ENCODE measurements around the gene DNAJC3.

The DNAJC3 gene

DNA sequence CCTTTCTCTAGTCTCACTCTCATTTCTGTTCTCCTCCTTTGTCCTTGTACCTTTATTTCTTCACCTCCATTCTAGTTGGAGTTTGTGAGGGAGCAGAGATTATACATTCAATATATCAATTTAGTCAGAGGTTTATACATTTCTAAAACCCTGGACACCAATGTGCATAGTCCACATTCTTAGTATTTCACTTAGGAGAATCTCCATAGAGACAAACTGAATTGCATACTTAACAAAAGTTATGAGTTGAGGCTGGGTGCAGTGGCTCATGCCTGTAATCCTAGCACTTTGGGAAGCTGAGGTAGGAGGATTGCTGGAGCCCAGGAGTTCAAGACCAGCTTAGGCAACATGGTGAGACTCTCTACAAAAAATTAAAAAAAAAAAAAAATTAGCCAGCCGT, 45.3 kb downstream of the DNAJC3 start:
- no peak overlapping the region for H3K27ac ChIP-seq (replicated peaks)
- TF ChIP-seq, protein P1, sequence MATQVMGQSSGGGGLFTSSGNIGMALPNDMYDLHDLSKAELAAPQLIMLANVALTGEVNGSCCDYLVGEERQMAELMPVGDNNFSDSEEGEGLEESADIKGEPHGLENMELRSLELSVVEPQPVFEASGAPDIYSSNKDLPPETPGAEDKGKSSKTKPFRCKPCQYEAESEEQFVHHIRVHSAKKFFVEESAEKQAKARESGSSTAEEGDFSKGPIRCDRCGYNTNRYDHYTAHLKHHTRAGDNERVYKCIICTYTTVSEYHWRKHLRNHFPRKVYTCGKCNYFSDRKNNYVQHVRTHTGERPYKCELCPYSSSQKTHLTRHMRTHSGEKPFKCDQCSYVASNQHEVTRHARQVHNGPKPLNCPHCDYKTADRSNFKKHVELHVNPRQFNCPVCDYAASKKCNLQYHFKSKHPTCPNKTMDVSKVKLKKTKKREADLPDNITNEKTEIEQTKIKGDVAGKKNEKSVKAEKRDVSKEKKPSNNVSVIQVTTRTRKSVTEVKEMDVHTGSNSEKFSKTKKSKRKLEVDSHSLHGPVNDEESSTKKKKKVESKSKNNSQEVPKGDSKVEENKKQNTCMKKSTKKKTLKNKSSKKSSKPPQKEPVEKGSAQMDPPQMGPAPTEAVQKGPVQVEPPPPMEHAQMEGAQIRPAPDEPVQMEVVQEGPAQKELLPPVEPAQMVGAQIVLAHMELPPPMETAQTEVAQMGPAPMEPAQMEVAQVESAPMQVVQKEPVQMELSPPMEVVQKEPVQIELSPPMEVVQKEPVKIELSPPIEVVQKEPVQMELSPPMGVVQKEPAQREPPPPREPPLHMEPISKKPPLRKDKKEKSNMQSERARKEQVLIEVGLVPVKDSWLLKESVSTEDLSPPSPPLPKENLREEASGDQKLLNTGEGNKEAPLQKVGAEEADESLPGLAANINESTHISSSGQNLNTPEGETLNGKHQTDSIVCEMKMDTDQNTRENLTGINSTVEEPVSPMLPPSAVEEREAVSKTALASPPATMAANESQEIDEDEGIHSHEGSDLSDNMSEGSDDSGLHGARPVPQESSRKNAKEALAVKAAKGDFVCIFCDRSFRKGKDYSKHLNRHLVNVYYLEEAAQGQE (IDR thresholded peaks at IDR 0.05; ENCODE audit: insufficient replicate concordance, low read depth): no peak

GRCh38 chr13:95723438-95723837, 46.5 kb downstream of the DNAJC3 start:
- no peak for TF ChIP-seq GABPA (IDR thresholded peaks at IDR 0.05; ENCODE audit: low read depth)
- TF ChIP-seq SPI1 (IDR thresholded peaks at IDR 0.05; ENCODE audit: borderline replicate concordance, low read depth): no peak
- TF ChIP-seq, protein P1 (IDR thresholded peaks at IDR 0.05; ENCODE audit: insufficient replicate concordance, low read depth): no peak
- TF ChIP-seq CTCF (IDR thresholded peaks at IDR 0.05; ENCODE audit: insufficient read depth, low read length): no peak
- TF ChIP-seq POLR2AphosphoS5 (IDR thresholded peaks at IDR 0.05; ENCODE audit: low read depth): no peak
- DNase-seq (ENCODE audit: low read depth in 1 of 2, low spot score in 1 of 2): no peak

More for the DNA sequence above, 45.3 kb downstream of the DNAJC3 start:
- Histone ChIP-seq H3K4me3 (replicated peaks; ENCODE audit: insufficient read depth, low read length) (no peak overlapping the region), H3K27me3 (ENCODE audit: insufficient read depth, poor library complexity, severe bottlenecking) (no peaks in the 10 kb centered on the region)
- no peak for DNase-seq (ENCODE audit: low read depth in 1 of 2, low spot score in 1 of 2)

GRCh38 chr13:95724252-95724651, 47.3 kb downstream of the DNAJC3 start:
- no peak overlapping the region for H3K27ac ChIP-seq (replicated peaks)
- TF ChIP-seq SPI1 (IDR thresholded peaks at IDR 0.05; ENCODE audit: borderline replicate concordance, low read depth) (no peak), CTCF (IDR thresholded peaks at IDR 0.05; ENCODE audit: insufficient read depth, low read length) (no peak), POLR2AphosphoS5 (IDR thresholded peaks at IDR 0.05; ENCODE audit: low read depth) (no peak), GABPA (IDR thresholded peaks at IDR 0.05; ENCODE audit: low read depth) (no peak)
- TF ChIP-seq, protein P1 (IDR thresholded peaks at IDR 0.05; ENCODE audit: insufficient replicate concordance, low read depth): no peak
- H3K4me3 ChIP-seq (replicated peaks; ENCODE audit: insufficient read depth, low read length): no peak overlapping the region
- no peak for DNase-seq (ENCODE audit: low read depth in 1 of 2, low spot score in 1 of 2)
- H3K27me3 ChIP-seq (ENCODE audit: insufficient read depth, poor library complexity, severe bottlenecking): no peaks in the 10 kb centered on the region

More at GRCh38 chr13:95723438-95723837, 46.5 kb downstream of the DNAJC3 start:
- Histone ChIP-seq H3K27ac (replicated peaks) (no peak overlapping the region), H3K27me3 (ENCODE audit: insufficient read depth, poor library complexity, severe bottlenecking) (no peaks in the 10 kb centered on the region), H3K4me3 (replicated peaks; ENCODE audit: insufficient read depth, low read length) (no peak overlapping the region)

DNA sequence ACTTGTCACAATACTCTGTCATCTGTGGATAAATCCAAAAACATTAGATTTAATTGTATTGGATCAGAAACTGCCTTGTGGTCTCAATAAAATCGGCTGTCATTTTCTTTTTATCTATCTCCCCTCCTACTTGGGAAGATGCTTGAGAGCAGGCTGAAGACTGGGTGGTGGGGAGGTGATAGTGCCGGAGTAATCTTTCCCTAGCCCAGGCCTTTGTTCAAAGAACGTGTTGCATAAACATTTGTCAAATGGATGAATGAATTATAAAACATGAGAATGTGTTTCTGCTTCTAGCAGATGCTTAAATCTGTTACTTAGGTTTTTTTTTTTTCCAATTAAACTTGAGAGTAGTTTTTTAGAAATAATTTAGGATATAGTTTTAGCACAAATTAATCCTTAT, 49.9 kb downstream of the DNAJC3 start:
- TF ChIP-seq, protein P1 (IDR thresholded peaks at IDR 0.05; ENCODE audit: insufficient replicate concordance, low read depth): no peak
- TF ChIP-seq POLR2AphosphoS5 (IDR thresholded peaks at IDR 0.05; ENCODE audit: low read depth) (no peak), CTCF (IDR thresholded peaks at IDR 0.05; ENCODE audit: insufficient read depth, low read length) (no peak), GABPA (IDR thresholded peaks at IDR 0.05; ENCODE audit: low read depth) (no peak), SPI1 (IDR thresholded peaks at IDR 0.05; ENCODE audit: borderline replicate concordance, low read depth) (no peak)
- no peak for DNase-seq (ENCODE audit: low read depth in 1 of 2, low spot score in 1 of 2)
- H3K27me3 ChIP-seq (ENCODE audit: insufficient read depth, poor library complexity, severe bottlenecking): no peaks in the 10 kb centered on the region
- no peak overlapping the region for H3K4me3 ChIP-seq (replicated peaks; ENCODE audit: insufficient read depth, low read length)
- H3K27ac ChIP-seq (replicated peaks): no peak overlapping the region
